DOHH2 (cell line): ENCODE measurements around the gene C15orf62.

Experiments used
- H3F3A ChIP-seq: fragments of 200-600 bp; sonication (generic), shearing (Covaris generic); 2 replicates; pipeline ENCODE4 v1.6.0; 2016; ENCODE audit warnings: antibody characterized with exemption, mild to moderate bottlenecking; ENCODE audit not compliant: control insufficient read depth, insufficient read depth
- H3K27ac ChIP-seq: fragments of 200-600 bp; sonication (generic); 2 replicates; pipeline ENCODE4 v1.5.1; 2014; ENCODE audit warnings: low read depth, mild to moderate bottlenecking, low read length, moderate library complexity
- H3K27me3 ChIP-seq: fragments of 200-600 bp; sonication (generic); 2 replicates; pipeline ENCODE4 v1.6.1; 2014; ENCODE audit warnings: mild to moderate bottlenecking, low read length, mixed read lengths; ENCODE audit not compliant: control insufficient read depth
- H3K36me3 ChIP-seq: fragments of 200-600 bp; sonication (generic); 2 replicates; pipeline ENCODE4 v1.6.1; 2014; ENCODE audit warnings: mild to moderate bottlenecking, low read length, moderate library complexity, mixed read lengths; ENCODE audit not compliant: control insufficient read depth
- H3K4me1 ChIP-seq: fragments of 200-600 bp; sonication (generic); 2 replicates; pipeline ENCODE4 v1.6.1; 2014; ENCODE audit warnings: mild to moderate bottlenecking, low read length, mixed read lengths; ENCODE audit not compliant: control insufficient read depth
- H3K4me2 ChIP-seq: fragments of 200-600 bp; sonication (generic); 2 replicates; pipeline ENCODE4 v1.6.0; 2014; ENCODE audit warnings: mild to moderate bottlenecking, low read length, moderate library complexity
- H3K4me3 ChIP-seq: fragments of 200-600 bp; sonication (generic); 2 replicates; pipeline ENCODE4 v1.5.1; 2014; ENCODE audit warnings: mild to moderate bottlenecking, low read length, mixed read lengths
- H3K79me2 ChIP-seq: fragments of 200-600 bp; sonication (generic); 2 replicates; pipeline ENCODE4 v1.6.1; 2014; ENCODE audit warnings: mild to moderate bottlenecking, low read length, mixed read lengths; ENCODE audit not compliant: control insufficient read depth
- H3K9me2 ChIP-seq: fragments of 200-600 bp; sonication (generic); replicated peaks from 2 replicates; pipeline ENCODE4 v1.6.1; 2014; ENCODE audit warnings: mild to moderate bottlenecking, low read length, mixed read lengths; ENCODE audit not compliant: control insufficient read depth
- H3K9me3 ChIP-seq: fragments of 200-600 bp; sonication (generic); 2 replicates; pipeline ENCODE4 v1.6.1; 2014; ENCODE audit warnings: antibody characterized with exemption, low read length, mixed read lengths; ENCODE audit not compliant: control insufficient read depth, insufficient read depth
- H4K20me1 ChIP-seq: fragments of 200-600 bp; sonication (generic); 2 replicates; pipeline ENCODE4 v1.6.0; 2014; ENCODE audit warnings: low read depth, mild to moderate bottlenecking, antibody characterized with exemption, low read length, moderate library complexity; ENCODE audit not compliant: control insufficient read depth, insufficient read depth
- CTCF ChIP-seq: fragments of 200-600 bp; sonication (generic); IDR thresholded peaks from one replicate; pipeline ENCODE4 v1.5.1; 2014; ENCODE audit warnings: antibody characterized with exemption, mild to moderate bottlenecking, low read depth, low read length; ENCODE audit not compliant: poor library complexity, severe bottlenecking
- EZH2phosphoT487 ChIP-seq: fragments of 200-600 bp; sonication (generic); IDR thresholded peaks from 2 replicates; pipeline ENCODE4 v1.6.1; 2017; ENCODE audit warnings: borderline replicate concordance, mild to moderate bottlenecking, antibody characterized with exemption, low read length, moderate library complexity, mixed read lengths

Gene C15orf62

GRCh38 chr15:40722934-40723333, 46.8 kb upstream of the C15orf62 start:
- no peaks in the 10 kb centered on the region; the same call in 1 of the 2 replicates for H3K79me2 ChIP-seq
- H3K9me2 ChIP-seq, result no peaks in the 10 kb centered on the region

GRCh38 chr15:40723919-40724318, 45.9 kb upstream of the C15orf62 start:
- no peak for TF ChIP-seq EZH2phosphoT487
- no peak for TF ChIP-seq CTCF
- peaks cover 15% of the 10 kb centered on the region for H3F3A ChIP-seq
- H3K27ac ChIP-seq, result no peak overlapping the region
- H3K9me3 ChIP-seq, result no peaks in the 10 kb centered on the region
- no peaks in the 10 kb centered on the region for H3K9me2 ChIP-seq
- no peaks in the 10 kb centered on the region for H3K79me2 ChIP-seq
- no peak overlapping the region for H3K4me3 ChIP-seq
- no peak overlapping the region for H3K4me2 ChIP-seq
- H3K4me1 ChIP-seq, result no peaks in the 10 kb centered on the region
- no peaks in the 10 kb centered on the region for H3K27me3 ChIP-seq
- H4K20me1 ChIP-seq, result peaks cover 3% of the 10 kb centered on the region; the same call in 1 of the 2 replicates
- H3K36me3 ChIP-seq, result peaks cover 82% of the 10 kb centered on the region

More at GRCh38 chr15:40722934-40723333, 46.8 kb upstream of the C15orf62 start:
- Histone ChIP-seq H3K36me3 (peaks cover 82% of the 10 kb centered on the region), H3F3A (peaks cover 15% of the 10 kb centered on the region), H4K20me1 (peaks cover 3% of the 10 kb centered on the region; the same call in 1 of the 2 replicates), H3K4me3 (no peak overlapping the region), H3K27me3 (no peaks in the 10 kb centered on the region), H3K9me3 (no peaks in the 10 kb centered on the region), H3K27ac (no peak overlapping the region), H3K4me1 (no peaks in the 10 kb centered on the region), H3K4me2 (no peak overlapping the region)
- TF ChIP-seq EZH2phosphoT487 (no peak), CTCF (no peak)

- no peaks in the 10 kb centered on the region for H3K79me2 ChIP-seq
- peaks cover 79% of the 10 kb centered on the region for H3K36me3 ChIP-seq
- no peak overlapping the region for H3K27ac ChIP-seq
- H3K9me3 ChIP-seq, result no peaks in the 10 kb centered on the region
- no peaks in the 10 kb centered on the region for H3K27me3 ChIP-seq
- H4K20me1 ChIP-seq, result no peaks in the 10 kb centered on the region
- TF ChIP-seq EZH2phosphoT487, result no peak
- TF ChIP-seq CTCF, result no peak
- no peaks in the 10 kb centered on the region for H3F3A ChIP-seq
- no peaks in the 10 kb centered on the region for H3K4me1 ChIP-seq
- no peak overlapping the region for H3K4me2 ChIP-seq
- H3K9me2 ChIP-seq, result no peaks in the 10 kb centered on the region
- no peak overlapping the region for H3K4me3 ChIP-seq
These were observed 38.7 kb upstream of the C15orf62 start for GRCh38 chr15:40731034-40731433.

GRCh38 chr15:40736575-40736974, 33.2 kb upstream of the C15orf62 start:
- no peaks in the 10 kb centered on the region for H3K9me2 ChIP-seq
- H3K4me1 ChIP-seq, result no peaks in the 10 kb centered on the region
- H3K4me3 ChIP-seq, result no peak overlapping the region
- no peak overlapping the region for H3K4me2 ChIP-seq
- H3K36me3 ChIP-seq, result peaks cover 92% of the 10 kb centered on the region
- no peaks in the 10 kb centered on the region for H3K79me2 ChIP-seq
- peaks cover 4% of the 10 kb centered on the region; the same call in 1 of the 2 replicates for H3F3A ChIP-seq
- TF ChIP-seq CTCF (no peak), EZH2phosphoT487 (no peak)
- no peak overlapping the region for H3K27ac ChIP-seq
- no peaks in the 10 kb centered on the region for H4K20me1 ChIP-seq
- H3K9me3 ChIP-seq, result no peaks in the 10 kb centered on the region
- no peaks in the 10 kb centered on the region for H3K27me3 ChIP-seq
